ENCODE data around the gene TRPM6.
"Not testable (repeated sequence)": the region's sequence is repeated elsewhere in the genome, so short reads cannot be mapped to it uniquely, and the experiment has no call there.

Gene TRPM6

GRCh38 chr9:74855072-74855471, 32.6 kb downstream of the TRPM6 start:
- DNase-seq = no peak

DNA sequence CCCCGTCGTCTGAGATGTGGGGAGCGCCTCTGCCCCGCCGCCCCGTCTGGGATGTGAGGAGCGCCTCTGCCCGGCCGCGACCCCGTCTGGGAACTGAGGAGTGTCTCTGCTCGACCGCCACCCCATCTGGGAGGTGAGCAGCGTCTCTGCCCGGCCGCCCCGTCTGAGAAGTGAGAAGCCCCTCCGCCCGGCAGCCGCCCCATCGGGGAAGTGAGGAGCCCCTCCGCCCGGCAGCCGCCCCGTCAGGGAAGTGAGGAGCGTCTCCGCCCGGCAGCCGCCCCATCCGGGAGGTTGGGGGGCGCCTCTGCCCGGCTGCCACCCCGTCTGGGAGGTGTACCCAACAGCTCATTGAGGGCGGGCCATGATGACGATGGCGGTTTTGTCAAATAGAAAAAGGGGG, 34.7 kb downstream of the TRPM6 start:
- not testable (repeated sequence) for DNase-seq

- no peak for DNase-seq
Observed at GRCh38 chr9:74848153-74848525, 39.6 kb downstream of the TRPM6 start.

GRCh38 chr9:74847478-74848152, 40.1 kb downstream of the TRPM6 start:
- no peak for DNase-seq

DNA sequence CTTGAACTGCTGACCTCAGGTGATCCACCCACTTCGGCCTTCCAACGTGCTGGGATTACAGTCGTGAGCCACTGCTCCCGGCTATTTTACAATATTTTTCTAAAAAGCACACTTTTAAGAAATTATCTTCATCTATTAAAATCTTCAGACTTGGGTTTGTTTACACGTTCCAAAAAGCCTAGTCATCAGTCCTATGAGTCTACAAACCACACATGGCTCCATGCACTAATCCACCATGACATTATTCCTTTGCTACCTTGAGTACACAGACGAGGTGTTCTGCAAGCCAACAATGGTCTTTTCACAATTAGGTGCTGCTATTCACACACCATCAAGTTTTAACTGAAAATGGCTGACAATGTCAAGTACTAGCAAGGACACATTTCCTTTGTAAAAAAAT, 41.0 kb downstream of the TRPM6 start:
- DNase-seq = no peak

DNA sequence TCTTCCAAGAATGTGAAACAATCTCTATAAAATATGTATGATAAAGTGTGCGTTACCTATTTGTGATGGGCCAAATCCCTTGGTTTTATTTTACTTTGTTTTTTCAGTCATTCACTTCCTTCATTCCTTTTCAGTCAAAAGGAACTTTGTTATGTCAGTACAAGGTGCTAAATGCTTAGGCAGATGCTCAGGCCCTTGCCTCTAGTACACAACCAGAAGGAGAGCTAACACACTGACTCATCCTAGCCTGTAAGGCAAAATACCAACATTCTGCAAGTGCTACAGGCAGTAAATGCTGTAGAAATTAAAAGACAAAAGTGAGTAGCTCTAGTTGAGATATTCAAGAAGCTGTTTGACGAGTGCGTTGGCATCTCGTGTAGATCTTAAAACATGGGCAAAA, 49.4 kb downstream of the TRPM6 start:
- DNase-seq = no peak

DNA sequence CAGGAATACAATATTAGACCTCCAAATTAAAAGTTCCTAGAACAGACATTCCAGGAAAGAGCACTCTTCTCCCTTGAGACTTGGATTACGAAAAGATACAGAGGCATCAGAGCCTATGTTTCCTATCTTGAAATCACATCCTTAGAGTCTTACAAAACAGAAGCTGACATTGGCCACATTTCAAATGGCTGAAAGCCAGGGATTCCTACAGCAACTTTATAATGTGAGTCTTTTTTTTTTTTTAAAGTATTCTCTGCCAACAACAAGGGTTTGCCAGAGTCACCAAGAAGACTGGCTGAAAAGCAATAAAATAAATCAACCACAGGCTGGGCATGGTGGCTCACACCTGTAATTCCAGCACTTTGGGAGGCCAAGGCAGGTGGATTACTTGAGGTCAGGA, 63.1 kb downstream of the TRPM6 start:
- DNase-seq = no peak

DNA sequence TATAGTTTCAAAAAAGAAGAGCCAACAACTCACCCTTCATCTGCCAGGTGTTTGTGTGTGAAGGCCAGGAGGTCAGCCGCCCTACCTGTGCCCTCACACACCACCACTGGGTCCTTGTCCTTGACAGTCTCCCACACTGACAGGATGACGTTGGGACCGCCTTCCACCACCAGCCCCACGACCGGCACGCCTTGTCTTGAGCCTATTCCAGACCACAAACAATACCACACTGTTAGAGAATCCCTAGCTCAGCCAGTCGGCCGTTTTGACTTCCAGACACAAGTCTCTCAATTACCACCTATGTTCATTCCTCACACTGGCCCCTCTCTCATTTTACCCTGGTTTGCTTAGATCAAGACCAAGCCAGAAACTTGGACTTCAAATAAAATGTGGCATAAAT, 66.1 kb downstream of the TRPM6 start:
- no peak for DNase-seq

DNA sequence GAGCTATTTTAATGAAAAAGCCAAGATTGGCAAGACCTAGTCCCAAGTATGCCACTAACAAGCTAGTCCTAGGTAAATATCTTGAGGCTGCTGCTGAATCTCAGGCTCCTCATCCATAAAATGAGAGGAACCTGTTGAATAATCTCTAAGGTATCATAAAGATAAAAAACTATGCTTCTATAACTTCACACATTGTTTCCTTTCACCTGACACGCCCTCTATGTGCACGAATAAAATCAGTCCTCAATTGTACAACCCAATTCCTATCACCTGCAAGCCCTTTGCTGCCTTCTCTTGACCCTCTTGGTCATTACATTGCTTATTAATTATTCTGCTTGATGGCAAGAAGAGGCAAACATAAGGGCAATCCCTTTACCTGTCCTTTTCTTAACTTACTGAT, 69.9 kb downstream of the TRPM6 start:
- DNase-seq = no peak

GRCh38 chr9:74817281-74817810, 70.4 kb downstream of the TRPM6 start:
- DNase-seq = no peak

GRCh38 chr9:74810200-74810599, 77.5 kb downstream of the TRPM6 start:
- no peak for DNase-seq

- no peak for DNase-seq
Observed at GRCh38 chr9:74804018-74804385, 83.7 kb downstream of the TRPM6 start.

DNA sequence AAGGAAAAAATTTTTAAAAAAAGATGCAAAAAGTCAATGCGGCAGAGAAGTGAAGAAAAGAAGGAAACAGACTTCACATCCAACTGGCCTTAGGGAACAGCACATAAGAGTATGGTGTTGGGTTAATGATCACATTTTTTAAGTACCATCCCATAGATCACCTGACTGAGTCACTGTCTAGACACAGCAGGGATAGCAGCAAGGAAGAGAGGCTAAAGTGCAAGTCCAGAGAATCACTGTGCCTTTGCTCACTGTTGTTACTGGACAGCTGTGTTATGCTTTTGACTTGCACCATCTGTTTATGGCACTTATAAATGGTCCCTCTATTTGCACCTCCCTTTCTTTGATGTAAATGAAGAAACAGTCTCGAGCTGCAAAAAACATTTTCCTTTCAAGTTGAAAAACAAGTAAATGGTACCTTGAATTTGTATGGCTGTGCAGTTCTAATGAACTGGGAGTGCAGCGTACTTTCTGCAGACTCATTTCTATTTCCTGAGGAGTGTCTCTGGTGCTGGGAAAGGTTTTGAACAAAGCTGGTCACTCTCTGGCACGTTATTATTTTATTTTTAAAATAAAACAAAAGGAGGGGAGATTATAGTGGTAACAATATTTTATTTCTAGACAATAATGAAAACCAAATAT, 84.2 kb downstream of the TRPM6 start:
- no peak for DNase-seq

- no peak for DNase-seq
Observed at GRCh38 chr9:74800226-74800625, 87.5 kb downstream of the TRPM6 start.

- DNase-seq = no peak
Observed at GRCh38 chr9:74795803-74796202, 91.9 kb downstream of the TRPM6 start.

GRCh38 chr9:74795081-74795480, 92.6 kb downstream of the TRPM6 start:
- no peak for DNase-seq

GRCh38 chr9:74784506-74784905, 103.2 kb downstream of the TRPM6 start:
- DNase-seq = no peak

- no peak for DNase-seq
Observed at GRCh38 chr9:74783408-74783807, 104.3 kb downstream of the TRPM6 start.

- peak; percentile 40 for DNase-seq
Observed at GRCh38 chr9:74777136-74777879, 110.4 kb downstream of the TRPM6 start.

DNA sequence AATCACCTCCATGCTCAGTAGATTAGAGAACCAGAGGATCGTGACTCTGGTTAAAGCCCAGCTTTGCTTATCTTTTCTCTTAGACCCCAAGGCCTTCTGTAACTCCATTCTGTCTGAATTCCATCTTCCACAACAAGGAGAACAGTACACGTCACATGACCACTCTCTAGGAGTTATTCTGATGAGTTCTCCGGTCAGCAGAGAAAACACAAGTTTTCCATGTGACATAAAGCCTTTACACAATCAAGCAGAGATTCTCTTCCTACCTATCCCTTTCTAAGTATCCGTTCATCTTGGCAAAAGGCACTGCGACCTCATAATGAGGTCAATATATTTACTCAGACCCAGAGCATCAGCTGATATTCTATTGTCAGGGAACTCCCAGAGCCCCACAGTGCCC, 112.3 kb downstream of the TRPM6 start:
- DNase-seq = no peak

- peak; percentile 58 for DNase-seq
Observed at GRCh38 chr9:74773886-74774479, 113.7 kb downstream of the TRPM6 start.

GRCh38 chr9:74772121-74772520, 115.6 kb downstream of the TRPM6 start:
- no peak for DNase-seq

DNA sequence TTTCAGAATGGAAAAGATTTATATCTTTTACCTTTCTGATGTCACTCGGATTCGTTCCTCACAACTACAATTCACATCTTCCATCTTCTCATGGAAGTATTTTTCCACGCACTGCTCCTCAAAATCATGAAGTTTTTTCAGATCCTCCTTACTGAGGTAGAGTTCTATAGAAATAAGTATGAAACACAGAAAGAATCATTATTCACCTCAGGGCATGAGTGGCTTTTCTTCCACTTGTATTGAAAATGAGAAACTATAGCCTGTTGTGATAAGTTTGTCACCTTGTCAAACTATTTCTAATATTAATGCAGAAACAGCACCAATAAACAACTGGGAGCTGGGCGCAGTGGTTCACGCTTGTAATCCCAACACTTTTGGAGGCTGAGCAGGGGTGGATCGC, 116.0 kb downstream of the TRPM6 start:
- no peak for DNase-seq

DNA sequence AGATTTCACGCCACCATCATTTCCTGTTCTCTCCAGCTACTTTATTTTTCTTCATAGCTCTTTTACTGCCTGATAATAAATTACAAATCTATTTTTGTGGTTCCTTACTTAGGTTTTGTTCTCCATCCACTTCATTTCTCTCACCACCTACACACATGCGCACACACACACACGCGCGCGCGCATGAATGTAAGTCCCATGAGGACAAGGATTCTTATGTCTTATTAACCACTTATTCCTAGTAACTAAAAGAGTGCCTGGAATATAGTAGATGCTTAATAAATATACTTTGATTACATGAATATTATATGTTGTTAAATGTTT, 116.5 kb downstream of the TRPM6 start:
- no peak for DNase-seq

All from central memory CD4-positive, alpha-beta T cell (primary cell).